Body of pancreas (tissue), 4 donors: ENCODE measurements around the gene ARID1A.

Experiments
- CTCF ChIP-seq, 7 experiments: fragments of 450-650 bp in 4 of 7; fragments of 200-600 bp in 3 of 7; sonication (generic) in 3 of 7; IDR thresholded peaks; one replicate each; pipeline ENCODE4 v1.5.1; 2016 to 2019; ENCODE audit warnings: antibody characterized with exemption in 7 of 7
- POLR2A ChIP-seq, 3 donors: fragments of 450-650 bp; IDR thresholded peaks; one replicate each; pipeline ENCODE4 v1.6.1; 2016; ENCODE audit warnings: antibody characterized with exemption in 3 of 3, mild to moderate bottlenecking in 2 of 3

GRCh38 chr1:26752519-26752918 is 56.7 kb downstream of the ARID1A start:
- TF ChIP-seq POLR2A (IDR thresholded peaks at IDR 0.05) (no peak), CTCF (IDR thresholded peaks at IDR 0.05) (no peak)
